D721Med (cell line): ENCODE data around the gene OR10T2.

Source experiments
- DNase-seq: peaks from one replicate; pipeline ENCODE4 v3.0.0; 2011; ENCODE audit warnings: low spot score; ENCODE audit not compliant: insufficient read length
- FAIRE-seq: peaks from 2 replicates; lab custom pipeline; 2011; peaks lifted over from hg19 to GRCh38; lab: Jason Lieb, UNC
- CTCF ChIP-seq: IDR thresholded peaks from 2 replicates; pipeline ENCODE4 v1.5.1; 2012; ENCODE audit warnings: mild to moderate bottlenecking, control low read depth; ENCODE audit not compliant: insufficient read depth; ENCODE audit errors: missing control alignments

Gene OR10T2

GRCh38 chr1:158417586-158417985, 18.3 kb upstream of the OR10T2 start:
- TF ChIP-seq CTCF = no peak
- DNase-seq (no peak), FAIRE-seq (no peak)

GRCh38 chr1:158414651-158415345, 15.5 kb upstream of the OR10T2 start:
- no peak for DNase-seq
- no peak for FAIRE-seq

GRCh38 chr1:158407092-158407491, 7.8 kb upstream of the OR10T2 start:
- DNase-seq (no peak), FAIRE-seq (no peak)
- TF ChIP-seq CTCF = no peak

More at GRCh38 chr1:158414651-158415345, 15.5 kb upstream of the OR10T2 start:
- no peak for TF ChIP-seq CTCF

- DNase-seq (no peak), FAIRE-seq (no peak)
- TF ChIP-seq CTCF = no peak
These were observed 1.6 kb upstream of the OR10T2 start for GRCh38 chr1:158400871-158401270.

- no peak for FAIRE-seq
- no peak for TF ChIP-seq CTCF
- DNase-seq = no peak
These were observed 2.6 kb downstream of the OR10T2 start for GRCh38 chr1:158396646-158397045.

GRCh38 chr1:158393476-158393875, 5.8 kb downstream of the OR10T2 start:
- FAIRE-seq (no peak), DNase-seq (no peak)
- no peak for TF ChIP-seq CTCF

- TF ChIP-seq CTCF = no peak
- no peak for FAIRE-seq
- DNase-seq = no peak
These were observed 8.2 kb downstream of the OR10T2 start for GRCh38 chr1:158391099-158391498.
